ENCODE measurements around the gene RNU1-3. TPM values are rescaled to one million over a fixed set of nuclear protein-coding genes. Genes with fewer than 3 reads are reported as not detected.
"Not testable (repeated sequence)": the region's sequence is repeated elsewhere in the genome, so short reads cannot be mapped to it uniquely, and the experiment has no call there.

Gene RNU1-3
- total RNA-seq, 1 experiment from 2014 or later: 1,685 TPM

DNA sequence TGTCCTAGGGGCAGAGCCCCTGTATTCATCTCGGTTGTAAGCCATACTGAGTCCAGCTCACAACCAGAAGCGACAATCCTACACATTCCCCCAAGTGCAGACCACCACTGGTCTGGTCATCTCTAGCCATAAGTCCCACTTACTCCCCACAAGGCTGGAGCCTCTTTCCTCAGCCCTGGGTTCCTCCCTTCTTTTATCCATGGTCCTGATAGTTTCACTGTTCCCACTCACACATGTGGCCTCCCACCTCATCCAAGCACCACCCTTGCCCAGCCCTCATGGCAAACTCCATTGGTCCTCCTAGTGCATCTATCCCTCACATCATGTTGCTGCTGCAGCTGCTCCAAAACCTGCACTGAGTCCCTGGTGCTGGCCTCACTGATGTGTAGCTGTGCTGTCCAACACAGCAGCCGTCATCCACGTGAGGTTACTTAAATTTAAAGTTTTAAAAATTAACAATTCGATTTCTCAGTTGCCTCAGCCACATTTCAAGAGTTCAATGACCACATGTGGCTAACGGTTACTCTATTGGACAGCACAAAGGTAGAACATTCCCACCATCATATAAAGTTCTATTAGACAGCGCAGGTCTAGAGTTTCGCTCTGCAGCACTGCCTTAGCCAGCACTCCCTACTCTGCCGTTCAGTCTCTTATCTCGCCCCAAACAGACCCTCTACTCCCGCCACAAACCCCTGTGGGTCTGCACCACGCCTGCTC is 23.1 kb downstream of the RNU1-3 start:
- H3K9me3 ChIP-seq (ENCODE audit: control insufficient read depth in 1 of 2, insufficient read depth in 1 of 2, low read depth in 1 of 2, low read length in 2 of 2); H3K27me3 ChIP-seq (ENCODE audit: insufficient read depth, low read length); H3K36me3 ChIP-seq (ENCODE audit: control insufficient read depth in 1 of 2, insufficient read depth in 2 of 2, low read length in 2 of 2); intact Hi-C loops (cut with micrococcal nuclease); H2AFZ ChIP-seq (ENCODE audit: low read depth, low read length, poor library complexity, severe bottlenecking); H3K9me2 ChIP-seq (ENCODE audit: insufficient read depth); BruUV-seq (replicated peaks); CTCF ChIA-PET; RAD21 ChIA-PET (ENCODE audit: low non-redundant PET in 1 of 2, low total read pairs in 2 of 2, uncharacterized antibody in 2 of 2, unreplicated experiment in 2 of 2); POLR2A ChIA-PET; DNase-seq (ENCODE audit: low read depth, low spot score); H4K20me1 ChIP-seq (ENCODE audit: insufficient read depth): not testable (repeated sequence)
- peak overlapping the region; percentile 74 to 79 for H3K4me3 ChIP-seq (replicated peaks in 1 of 2; ENCODE audit: low read depth in 1 of 2, low read length in 2 of 2)
- H3K4me2 ChIP-seq (ENCODE audit: low read length): peak overlapping the region; percentile 82
- peaks cover 14 to 22% of the 10 kb centered on the region in 2 experiments; a peak in 3 of 4 replicates for H3K4me1 ChIP-seq (ENCODE audit: control insufficient read depth in 1 of 2, insufficient read depth in 2 of 2, low read length in 2 of 2)
- H3K9ac ChIP-seq (ENCODE audit: low read length): peak overlapping the region; percentile 82
- peak; percentile 5 for ATAC-seq
- peaks cover 57% of the 10 kb centered on the region for H3K79me2 ChIP-seq (ENCODE audit: insufficient read depth, low read length)
- H3K27ac ChIP-seq (ENCODE audit: low read depth, low read length): peak overlapping the region; percentile 71

GRCh38 chr1:16643001-16643411 is 23.7 kb downstream of the RNU1-3 start:
- H3K27ac ChIP-seq (ENCODE audit: low read depth, low read length); H2AFZ ChIP-seq (ENCODE audit: low read depth, low read length, poor library complexity, severe bottlenecking); RAD21 ChIA-PET (ENCODE audit: low non-redundant PET in 1 of 2, low total read pairs in 2 of 2, uncharacterized antibody in 2 of 2, unreplicated experiment in 2 of 2); ATAC-seq; H3K9me2 ChIP-seq (ENCODE audit: insufficient read depth); DNase-seq (ENCODE audit: low read depth, low spot score); H3K27me3 ChIP-seq (ENCODE audit: insufficient read depth, low read length); intact Hi-C loops (cut with micrococcal nuclease); CTCF ChIA-PET; H3K9me3 ChIP-seq (ENCODE audit: control insufficient read depth in 1 of 2, insufficient read depth in 1 of 2, low read depth in 1 of 2, low read length in 2 of 2); BruUV-seq (replicated peaks); H3K36me3 ChIP-seq (ENCODE audit: control insufficient read depth in 1 of 2, insufficient read depth in 2 of 2, low read length in 2 of 2); H4K20me1 ChIP-seq (ENCODE audit: insufficient read depth); POLR2A ChIA-PET: not testable (repeated sequence)
- Histone ChIP-seq H3K4me2 (ENCODE audit: low read length) (peak overlapping the region; percentile 82), H3K9ac (ENCODE audit: low read length) (peak overlapping the region; percentile 82; the same call in 1 of the 2 replicates), H3K4me1 (ENCODE audit: control insufficient read depth in 1 of 2, insufficient read depth in 2 of 2, low read length in 2 of 2) (peaks cover 14 to 22% of the 10 kb centered on the region in 2 experiments; a peak in 3 of 4 replicates), H3K79me2 (ENCODE audit: insufficient read depth, low read length) (peaks cover 63% of the 10 kb centered on the region), H3K4me3 (replicated peaks in 1 of 2; ENCODE audit: low read depth in 1 of 2, low read length in 2 of 2) (peak overlapping the region; percentile 74 to 79)

DNA sequence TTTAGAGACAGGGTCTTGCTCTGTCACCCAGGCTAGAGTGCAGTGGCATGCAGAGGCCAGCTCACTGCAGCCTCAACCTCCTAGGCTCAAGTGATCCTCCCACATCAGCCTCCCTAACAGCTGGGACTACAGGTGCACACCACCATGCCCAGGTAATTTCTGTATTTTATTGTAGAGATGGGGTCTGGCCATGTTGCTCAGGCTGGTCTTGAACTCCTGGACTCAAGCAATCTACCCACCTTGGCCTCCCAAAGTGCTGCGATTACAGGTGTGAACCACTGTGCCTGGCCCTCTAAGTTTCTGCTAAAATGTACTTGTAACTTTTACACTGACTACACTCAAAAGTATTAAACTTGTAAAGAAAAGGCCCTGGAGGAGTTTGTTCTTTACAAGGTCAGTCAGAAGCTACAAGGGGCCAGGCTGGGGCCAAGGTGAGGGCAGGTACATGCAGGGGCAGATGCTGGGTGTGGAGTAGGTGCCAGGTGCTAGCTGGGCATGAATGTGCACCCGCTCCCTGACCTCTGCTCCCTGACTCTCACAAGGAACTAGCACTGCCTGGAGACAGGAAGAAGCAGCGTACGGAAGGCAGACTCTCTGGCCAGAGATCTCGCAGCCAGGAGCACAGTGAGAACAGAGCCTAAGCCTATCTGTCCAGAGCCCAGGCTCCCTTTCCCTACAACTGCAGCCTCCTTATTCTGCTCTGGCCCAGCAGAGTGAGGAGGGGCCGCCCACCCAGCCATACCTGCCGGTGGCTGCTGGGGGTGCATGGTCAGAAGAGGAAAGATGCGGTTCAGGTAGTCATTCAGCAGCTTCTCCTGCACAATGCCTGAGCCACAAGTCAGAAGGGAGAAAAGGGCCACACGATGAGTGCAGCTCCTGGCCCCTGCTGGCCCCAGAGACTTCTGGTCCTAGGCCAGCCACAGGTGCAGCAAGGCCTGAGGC is 24.5 kb downstream of the RNU1-3 start:
- intact Hi-C loops (cut with micrococcal nuclease); H3K36me3 ChIP-seq (ENCODE audit: control insufficient read depth in 1 of 2, insufficient read depth in 2 of 2, low read length in 2 of 2); H3K9me3 ChIP-seq (ENCODE audit: control insufficient read depth in 1 of 2, insufficient read depth in 1 of 2, low read depth in 1 of 2, low read length in 2 of 2); H3K4me3 ChIP-seq (replicated peaks in 1 of 2; ENCODE audit: low read depth in 1 of 2, low read length in 2 of 2); H4K20me1 ChIP-seq (ENCODE audit: insufficient read depth); H2AFZ ChIP-seq (ENCODE audit: low read depth, low read length, poor library complexity, severe bottlenecking); RAD21 ChIA-PET (ENCODE audit: low non-redundant PET in 1 of 2, low total read pairs in 2 of 2, uncharacterized antibody in 2 of 2, unreplicated experiment in 2 of 2); BruUV-seq (replicated peaks); H3K9me2 ChIP-seq (ENCODE audit: insufficient read depth); CTCF ChIA-PET; DNase-seq (ENCODE audit: low read depth, low spot score); H3K27me3 ChIP-seq (ENCODE audit: insufficient read depth, low read length); ATAC-seq; H3K27ac ChIP-seq (ENCODE audit: low read depth, low read length); POLR2A ChIA-PET: not testable (repeated sequence)
- Histone ChIP-seq H3K4me1 (ENCODE audit: control insufficient read depth in 1 of 2, insufficient read depth in 2 of 2, low read length in 2 of 2) (peaks cover 14 to 22% of the 10 kb centered on the region in 2 experiments; a peak in 3 of 4 replicates), H3K9ac (ENCODE audit: low read length) (0 out of 2 replicates have a peak overlapping the region, but pooled peaks have one; percentile 82), H3K4me2 (ENCODE audit: low read length) (peak overlapping the region; percentile 82), H3K79me2 (ENCODE audit: insufficient read depth, low read length) (peaks cover 67% of the 10 kb centered on the region)

DNA sequence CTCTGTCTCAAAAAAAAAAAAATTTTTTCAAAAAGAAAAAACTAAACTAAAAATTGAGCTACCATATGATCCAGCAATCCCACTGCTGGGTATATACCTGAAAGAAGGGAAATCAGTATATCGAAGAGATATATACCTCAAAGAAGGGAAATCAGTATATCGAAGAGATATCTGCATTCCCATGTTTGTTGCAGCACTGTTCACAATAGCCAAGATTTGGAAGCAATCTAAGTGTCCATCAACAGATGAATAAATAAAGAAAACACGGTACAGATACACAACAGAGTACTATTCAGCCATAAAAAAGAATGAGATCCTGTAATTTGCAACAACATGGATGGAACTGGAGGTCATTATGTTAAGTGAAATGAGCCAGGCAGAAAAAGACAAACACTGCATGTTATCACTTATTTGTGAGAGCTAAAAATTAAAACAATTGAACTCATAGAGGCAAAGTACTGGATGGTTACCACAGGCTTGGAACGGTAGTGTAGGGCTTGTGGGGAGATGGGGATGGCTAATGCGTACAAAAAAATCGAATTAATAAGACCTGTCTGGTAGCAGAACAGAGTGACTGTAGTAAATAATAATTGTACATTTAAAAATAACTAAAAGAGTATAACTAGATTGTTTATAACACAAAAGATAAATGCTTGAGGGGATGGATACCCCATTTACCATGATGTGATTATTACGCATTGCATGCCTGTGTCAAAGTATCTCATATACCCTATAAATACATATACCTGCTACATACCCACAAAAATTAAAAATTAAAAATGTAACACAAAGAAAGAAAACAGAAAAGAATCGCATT is 25.4 kb downstream of the RNU1-3 start:
- POLR2A ChIA-PET; ATAC-seq; H3K9ac ChIP-seq (ENCODE audit: low read length); H3K27ac ChIP-seq (ENCODE audit: low read depth, low read length); H3K4me2 ChIP-seq (ENCODE audit: low read length); H3K27me3 ChIP-seq (ENCODE audit: insufficient read depth, low read length); H3K9me3 ChIP-seq (ENCODE audit: control insufficient read depth in 1 of 2, insufficient read depth in 1 of 2, low read depth in 1 of 2, low read length in 2 of 2); H3K36me3 ChIP-seq (ENCODE audit: control insufficient read depth in 1 of 2, insufficient read depth in 2 of 2, low read length in 2 of 2); RAD21 ChIA-PET (ENCODE audit: low non-redundant PET in 1 of 2, low total read pairs in 2 of 2, uncharacterized antibody in 2 of 2, unreplicated experiment in 2 of 2); DNase-seq (ENCODE audit: low read depth, low spot score); H3K4me3 ChIP-seq (replicated peaks in 1 of 2; ENCODE audit: low read depth in 1 of 2, low read length in 2 of 2); H3K9me2 ChIP-seq (ENCODE audit: insufficient read depth); H4K20me1 ChIP-seq (ENCODE audit: insufficient read depth); intact Hi-C loops (cut with micrococcal nuclease); H2AFZ ChIP-seq (ENCODE audit: low read depth, low read length, poor library complexity, severe bottlenecking): not testable (repeated sequence)
- Histone ChIP-seq H3K79me2 (ENCODE audit: insufficient read depth, low read length) (peaks cover 73% of the 10 kb centered on the region), H3K4me1 (ENCODE audit: control insufficient read depth in 1 of 2, insufficient read depth in 2 of 2, low read length in 2 of 2) (peaks cover 14 to 22% of the 10 kb centered on the region in 2 experiments; a peak in 3 of 4 replicates)
- CTCF ChIA-PET: interaction anchor here (1.1 kb wide), 1 partner anchor 17 kb away, joined by 5 read pairs; no protein-coding TSS in a partner anchor
- TSS peak; percentile 3 for BruUV-seq (replicated peaks)

All from HCT116 (cell line).